Astrocyte (in vitro differentiated cells and primary cell): ENCODE results near the gene PRKG1.

Experiments
- CTCF ChIP-seq: IDR thresholded peaks from 2 replicates; pipeline ENCODE4 v1.5.1; 2011; ENCODE audit warnings: low read depth, mild to moderate bottlenecking, inconsistent platforms, low read length, moderate library complexity; ENCODE audit not compliant: insufficient read depth
- EZH2 ChIP-seq: IDR thresholded peaks from 2 replicates; pipeline ENCODE4 v1.6.1; 2012; ENCODE audit warnings: mild to moderate bottlenecking, low read length, inconsistent platforms; ENCODE audit not compliant: insufficient read depth

- TF ChIP-seq EZH2 = no peak
- TF ChIP-seq CTCF = no peak
These were observed 1142.6 kb downstream of the PRKG1 start for GRCh38 chr10:52216852-52217251.
